HL-60 (cell line): ENCODE results near the gene ARSJ.

Experiments
- GABPA ChIP-seq: IDR thresholded peaks from 2 replicates; pipeline ENCODE4 v1.6.1; 2012; ENCODE audit warnings: low read depth
- POLR2AphosphoS5 ChIP-seq: IDR thresholded peaks from 2 replicates; pipeline ENCODE4 v1.6.1; 2012; ENCODE audit warnings: low read depth
- SPI1 ChIP-seq: IDR thresholded peaks from 2 replicates; pipeline ENCODE4 v1.6.1; 2012; ENCODE audit warnings: low read depth, mild to moderate bottlenecking, borderline replicate concordance
- TF ChIP-seq, protein P1 (sequence below): IDR thresholded peaks from one replicate; pipeline ENCODE4 v1.5.1; 2011; ENCODE audit warnings: low read length, control low read depth, inconsistent platforms; ENCODE audit not compliant: insufficient read depth
- TF ChIP-seq, protein P2 (sequence below): IDR thresholded peaks from 2 replicates; pipeline ENCODE4 v1.6.1; 2012; ENCODE audit warnings: low read depth; ENCODE audit not compliant: insufficient replicate concordance

DNA sequence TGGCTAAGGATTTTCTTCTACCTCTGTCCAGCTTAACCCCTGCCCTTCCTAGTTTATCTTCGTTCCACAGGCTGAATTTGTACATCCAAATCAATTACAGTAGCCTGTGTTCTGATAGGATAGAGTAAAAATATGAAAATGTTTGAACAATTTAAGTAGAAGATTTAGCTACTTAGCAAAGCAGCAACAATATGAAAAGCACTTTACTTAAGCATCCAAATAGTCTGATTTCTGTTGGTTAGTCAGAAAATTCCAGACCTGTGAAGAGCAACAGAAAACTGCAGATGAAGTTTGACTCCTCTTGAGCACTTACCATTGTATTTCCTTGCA, 2.0 kb downstream of the ARSJ start:
- TF ChIP-seq, protein P1, sequence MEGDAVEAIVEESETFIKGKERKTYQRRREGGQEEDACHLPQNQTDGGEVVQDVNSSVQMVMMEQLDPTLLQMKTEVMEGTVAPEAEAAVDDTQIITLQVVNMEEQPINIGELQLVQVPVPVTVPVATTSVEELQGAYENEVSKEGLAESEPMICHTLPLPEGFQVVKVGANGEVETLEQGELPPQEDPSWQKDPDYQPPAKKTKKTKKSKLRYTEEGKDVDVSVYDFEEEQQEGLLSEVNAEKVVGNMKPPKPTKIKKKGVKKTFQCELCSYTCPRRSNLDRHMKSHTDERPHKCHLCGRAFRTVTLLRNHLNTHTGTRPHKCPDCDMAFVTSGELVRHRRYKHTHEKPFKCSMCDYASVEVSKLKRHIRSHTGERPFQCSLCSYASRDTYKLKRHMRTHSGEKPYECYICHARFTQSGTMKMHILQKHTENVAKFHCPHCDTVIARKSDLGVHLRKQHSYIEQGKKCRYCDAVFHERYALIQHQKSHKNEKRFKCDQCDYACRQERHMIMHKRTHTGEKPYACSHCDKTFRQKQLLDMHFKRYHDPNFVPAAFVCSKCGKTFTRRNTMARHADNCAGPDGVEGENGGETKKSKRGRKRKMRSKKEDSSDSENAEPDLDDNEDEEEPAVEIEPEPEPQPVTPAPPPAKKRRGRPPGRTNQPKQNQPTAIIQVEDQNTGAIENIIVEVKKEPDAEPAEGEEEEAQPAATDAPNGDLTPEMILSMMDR: no peak
- TF ChIP-seq POLR2AphosphoS5 (no peak), SPI1 (no peak), GABPA (no peak)
- TF ChIP-seq, protein P2, sequence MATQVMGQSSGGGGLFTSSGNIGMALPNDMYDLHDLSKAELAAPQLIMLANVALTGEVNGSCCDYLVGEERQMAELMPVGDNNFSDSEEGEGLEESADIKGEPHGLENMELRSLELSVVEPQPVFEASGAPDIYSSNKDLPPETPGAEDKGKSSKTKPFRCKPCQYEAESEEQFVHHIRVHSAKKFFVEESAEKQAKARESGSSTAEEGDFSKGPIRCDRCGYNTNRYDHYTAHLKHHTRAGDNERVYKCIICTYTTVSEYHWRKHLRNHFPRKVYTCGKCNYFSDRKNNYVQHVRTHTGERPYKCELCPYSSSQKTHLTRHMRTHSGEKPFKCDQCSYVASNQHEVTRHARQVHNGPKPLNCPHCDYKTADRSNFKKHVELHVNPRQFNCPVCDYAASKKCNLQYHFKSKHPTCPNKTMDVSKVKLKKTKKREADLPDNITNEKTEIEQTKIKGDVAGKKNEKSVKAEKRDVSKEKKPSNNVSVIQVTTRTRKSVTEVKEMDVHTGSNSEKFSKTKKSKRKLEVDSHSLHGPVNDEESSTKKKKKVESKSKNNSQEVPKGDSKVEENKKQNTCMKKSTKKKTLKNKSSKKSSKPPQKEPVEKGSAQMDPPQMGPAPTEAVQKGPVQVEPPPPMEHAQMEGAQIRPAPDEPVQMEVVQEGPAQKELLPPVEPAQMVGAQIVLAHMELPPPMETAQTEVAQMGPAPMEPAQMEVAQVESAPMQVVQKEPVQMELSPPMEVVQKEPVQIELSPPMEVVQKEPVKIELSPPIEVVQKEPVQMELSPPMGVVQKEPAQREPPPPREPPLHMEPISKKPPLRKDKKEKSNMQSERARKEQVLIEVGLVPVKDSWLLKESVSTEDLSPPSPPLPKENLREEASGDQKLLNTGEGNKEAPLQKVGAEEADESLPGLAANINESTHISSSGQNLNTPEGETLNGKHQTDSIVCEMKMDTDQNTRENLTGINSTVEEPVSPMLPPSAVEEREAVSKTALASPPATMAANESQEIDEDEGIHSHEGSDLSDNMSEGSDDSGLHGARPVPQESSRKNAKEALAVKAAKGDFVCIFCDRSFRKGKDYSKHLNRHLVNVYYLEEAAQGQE: no peak
